Mononuclear cell (primary cell): ENCODE data around the gene CCT8L2. TPM values are rescaled to one million over a fixed set of nuclear protein-coding genes. Genes with fewer than 3 reads are reported as not detected.
"Not testable (repeated sequence)": the region's sequence is repeated elsewhere in the genome, so short reads cannot be mapped to it uniquely, and the experiment has no call there.

ENCODE experiments used
- H3K27me3 ChIP-seq: 2 replicates; pipeline ENCODE4 v1.6.0; 2011; ENCODE audit warnings: low read length, control low read depth; ENCODE audit not compliant: insufficient read depth
- H3K4me1 ChIP-seq: 2 replicates; pipeline ENCODE4 v1.5.1; 2011; ENCODE audit warnings: mild to moderate bottlenecking, low read length, control low read depth; ENCODE audit not compliant: insufficient read depth
- H3K4me3 ChIP-seq: 2 replicates; pipeline ENCODE4 v1.5.1; 2011; ENCODE audit warnings: mild to moderate bottlenecking, low read length, moderate library complexity
- H3K9me3 ChIP-seq: 2 replicates; pipeline ENCODE4 v1.5.1; 2011; ENCODE audit warnings: low read depth, mild to moderate bottlenecking, control low read depth, low read length
- total RNA-seq: library from RNA; depleted of rRNA; stranded (reverse); fragments of >200 nt; gene quantifications from one replicate; pipeline ENCODE4 v1.2.3, GENCODE V29; 2012

Gene CCT8L2
- total RNA-seq, 1 donor = not detected

DNA sequence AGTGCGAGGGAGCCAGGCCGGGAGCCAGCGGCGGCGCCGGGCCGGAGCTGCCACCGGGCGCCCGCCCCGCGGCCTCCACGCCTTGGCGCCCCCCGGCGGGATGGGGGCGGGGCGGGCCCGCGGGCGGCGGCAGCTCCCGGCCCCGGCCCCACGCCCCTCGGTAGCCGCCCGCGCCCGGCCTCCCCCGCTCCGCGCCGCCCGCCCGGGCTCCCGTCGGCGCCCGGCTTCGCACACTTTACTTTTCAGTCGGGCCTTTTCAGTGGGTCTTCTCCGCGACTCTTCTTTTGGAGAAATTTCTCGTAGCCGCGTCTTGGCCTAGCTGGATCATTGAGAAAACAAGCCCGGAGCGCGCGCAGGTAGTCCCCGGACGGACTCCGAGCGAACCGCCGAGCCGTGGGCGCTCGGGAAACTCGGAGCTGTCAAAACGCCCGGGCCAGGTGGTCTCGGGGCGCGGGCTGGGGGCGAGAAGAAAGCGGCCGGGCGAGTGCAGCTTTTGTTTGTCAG, 9.7 kb upstream of the CCT8L2 start:
- H3K4me3 ChIP-seq = peak overlapping the region; percentile 40

DNA sequence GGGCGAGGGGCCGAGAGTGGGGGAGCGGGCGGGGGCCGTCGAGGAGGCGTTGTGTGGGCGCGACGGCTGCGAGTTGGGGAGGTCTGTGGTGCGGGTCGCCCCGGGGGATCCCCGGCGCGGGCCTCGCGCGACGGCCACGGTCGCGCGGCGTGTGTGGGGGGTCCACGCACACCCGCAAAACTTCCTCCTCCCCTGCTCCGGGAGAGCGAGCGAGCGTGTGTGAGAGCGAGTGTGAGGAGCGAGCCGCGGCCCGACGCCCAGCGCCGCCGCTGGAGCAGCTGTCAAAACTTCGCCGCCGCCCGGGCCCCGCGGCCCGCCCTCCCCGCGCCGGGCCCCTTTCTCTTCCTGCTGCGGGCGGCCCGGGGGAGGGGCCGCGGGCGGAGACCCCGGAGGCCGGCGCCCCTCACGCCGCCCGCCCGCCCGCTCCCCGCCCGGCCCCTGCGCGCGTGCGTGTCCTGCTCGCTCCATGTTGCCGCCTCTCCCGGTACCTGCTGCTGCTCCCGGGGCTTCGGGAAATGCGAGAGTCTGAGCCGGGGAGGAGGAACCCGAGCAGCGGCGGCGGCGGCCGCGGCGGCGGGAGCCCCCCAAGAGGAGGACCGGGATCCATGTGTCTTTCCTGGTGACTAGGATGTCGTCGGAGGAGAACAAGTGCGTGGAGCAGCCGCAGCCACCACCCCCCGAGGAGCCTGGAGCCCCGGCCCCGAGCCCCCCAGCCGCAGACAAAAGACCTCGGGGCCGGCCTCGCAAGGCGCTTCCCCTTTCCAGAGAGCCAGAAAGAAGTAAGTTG, 9.0 kb upstream of the CCT8L2 start:
- H3K9me3 ChIP-seq = no peaks in the 10 kb centered on the region
- peaks cover 10% of the 10 kb centered on the region for H3K4me1 ChIP-seq
- H3K4me3 ChIP-seq = peak overlapping the region; percentile 40
- H3K27me3 ChIP-seq = peaks cover 44% of the 10 kb centered on the region

More for the DNA sequence above, 9.7 kb upstream of the CCT8L2 start:
- peaks cover 44% of the 10 kb centered on the region for H3K27me3 ChIP-seq
- not testable (repeated sequence) for H3K4me1 ChIP-seq, H3K9me3 ChIP-seq

DNA sequence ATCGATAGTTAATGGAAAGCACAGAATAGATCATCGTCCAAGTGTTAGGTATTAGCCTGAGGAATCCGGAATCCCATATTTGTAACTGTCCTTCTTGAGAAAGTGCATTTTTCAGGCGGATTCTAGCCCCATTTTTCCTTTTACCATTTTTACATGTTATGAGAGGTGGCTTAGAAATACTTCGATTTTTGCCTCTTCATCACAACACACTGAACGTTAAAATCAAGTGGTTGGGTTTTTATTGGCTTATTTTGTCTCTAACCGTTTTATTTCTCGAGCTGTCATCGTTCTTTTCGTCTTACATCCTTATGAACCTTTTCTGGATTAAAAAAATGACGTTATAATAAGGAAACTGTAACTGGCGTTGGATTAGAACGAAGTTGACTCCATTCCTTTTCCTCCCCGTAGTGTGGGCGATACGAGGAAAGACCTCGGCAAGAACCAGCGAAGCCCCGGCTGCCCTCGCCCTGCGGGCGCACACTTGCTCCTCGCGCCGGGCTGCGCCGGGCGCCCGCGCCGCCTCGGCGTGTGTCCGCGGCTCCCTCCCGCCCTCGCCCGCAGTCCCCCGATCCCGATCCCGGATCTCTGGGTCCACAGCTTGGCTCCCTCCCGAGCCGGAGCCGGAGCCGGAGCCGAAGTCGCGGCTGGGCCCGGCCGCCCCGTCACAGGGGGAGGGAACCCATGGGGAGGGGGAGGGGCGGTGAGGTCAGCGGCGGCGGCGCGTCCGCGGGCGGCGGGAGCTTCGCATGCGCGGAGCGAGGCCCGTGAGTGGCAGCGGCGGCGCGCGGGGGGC, 8.2 kb upstream of the CCT8L2 start:
- peak overlapping the region; percentile 25 for H3K4me3 ChIP-seq
- peaks cover 44% of the 10 kb centered on the region for H3K27me3 ChIP-seq
- H3K9me3 ChIP-seq, H3K4me1 ChIP-seq: not testable (repeated sequence)

DNA sequence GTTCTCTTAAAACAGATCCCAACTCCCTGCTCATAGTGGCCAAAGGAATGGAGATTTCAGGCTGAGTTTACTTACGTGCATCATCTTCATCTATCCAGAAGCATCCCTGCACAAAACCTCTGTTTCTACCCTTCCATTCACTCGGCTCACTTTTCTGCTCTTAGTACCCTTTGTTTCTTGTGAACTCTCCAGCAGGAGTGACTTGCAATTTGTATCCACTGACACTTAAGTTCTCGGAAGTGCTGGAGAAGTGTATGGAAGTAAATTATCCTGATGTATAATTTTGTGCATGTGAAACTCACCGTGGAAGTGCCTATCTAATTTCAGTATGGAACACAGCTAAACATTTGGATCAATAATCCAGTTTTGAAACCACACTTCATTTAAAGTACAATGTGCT, 7.0 kb upstream of the CCT8L2 start:
- peaks cover 39% of the 10 kb centered on the region for H3K27me3 ChIP-seq
- not testable (repeated sequence) for H3K9me3 ChIP-seq, H3K4me3 ChIP-seq, H3K4me1 ChIP-seq

DNA sequence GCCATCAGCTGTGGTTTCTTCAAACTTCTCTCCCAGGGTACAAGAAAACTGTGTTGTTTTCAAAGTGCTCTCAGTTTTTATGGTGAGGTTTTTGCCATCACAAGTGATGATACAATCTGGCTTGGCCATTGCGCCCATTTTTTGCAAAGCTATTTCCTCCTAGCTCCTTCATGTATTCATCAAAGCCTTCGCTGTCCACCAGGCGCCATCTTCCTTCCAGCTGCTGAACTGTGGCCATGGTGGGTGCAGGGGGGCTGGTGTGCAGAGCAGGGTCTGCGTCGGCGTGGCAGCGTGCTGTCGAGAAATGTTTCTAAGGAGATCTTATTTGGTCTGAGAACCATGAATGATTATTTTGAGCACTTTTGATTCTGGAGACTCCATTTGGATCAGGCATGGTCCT, 2.6 kb upstream of the CCT8L2 start:
- H3K27me3 ChIP-seq = peaks cover 11% of the 10 kb centered on the region
- not testable (repeated sequence) for H3K9me3 ChIP-seq, H3K4me1 ChIP-seq, H3K4me3 ChIP-seq

DNA sequence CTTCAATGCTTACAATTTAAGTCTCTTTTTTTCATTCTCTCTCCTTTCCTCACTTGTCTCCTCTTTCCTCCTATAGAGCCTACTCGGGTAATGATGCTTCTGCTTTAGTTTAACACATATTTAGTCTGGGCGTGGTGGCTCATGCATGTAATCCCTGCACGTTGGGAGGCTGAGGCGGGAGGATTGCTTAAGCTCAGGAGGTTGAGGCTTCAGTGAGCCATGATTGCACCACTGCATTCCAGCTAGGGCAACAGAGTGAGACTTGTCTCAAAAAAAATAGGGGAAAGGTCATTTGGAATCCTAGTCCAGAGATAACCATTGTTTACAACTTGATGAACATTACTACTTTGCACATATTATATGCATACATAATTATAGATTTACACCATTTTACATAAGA, 1.4 kb upstream of the CCT8L2 start:
- Histone ChIP-seq H3K4me1 (no peaks in the 10 kb centered on the region), H3K4me3 (no peak overlapping the region), H3K9me3 (no peaks in the 10 kb centered on the region), H3K27me3 (no peaks in the 10 kb centered on the region)

DNA sequence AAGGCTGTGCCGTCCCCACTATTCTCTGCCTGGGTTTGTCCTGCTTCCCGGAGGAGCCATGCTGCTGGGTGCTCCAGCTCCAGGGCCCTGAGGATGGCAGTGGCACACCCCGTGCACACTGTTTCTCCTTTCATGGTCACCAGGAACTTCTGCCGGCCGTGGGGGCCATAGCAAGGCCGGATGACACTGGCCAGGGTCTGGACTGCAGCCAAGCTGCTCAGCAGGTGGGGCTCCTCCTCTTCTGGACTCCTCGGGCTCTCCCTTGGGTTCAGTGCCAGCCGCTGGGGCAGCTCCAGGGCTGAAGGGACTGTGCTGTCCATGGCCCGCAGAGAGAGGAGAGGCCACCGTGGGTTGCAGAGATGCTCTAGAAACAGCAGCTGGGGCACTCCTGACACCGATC, 379 bp downstream of the CCT8L2 start:
- not testable (repeated sequence) for H3K4me1 ChIP-seq, H3K27me3 ChIP-seq, H3K4me3 ChIP-seq, H3K9me3 ChIP-seq

DNA sequence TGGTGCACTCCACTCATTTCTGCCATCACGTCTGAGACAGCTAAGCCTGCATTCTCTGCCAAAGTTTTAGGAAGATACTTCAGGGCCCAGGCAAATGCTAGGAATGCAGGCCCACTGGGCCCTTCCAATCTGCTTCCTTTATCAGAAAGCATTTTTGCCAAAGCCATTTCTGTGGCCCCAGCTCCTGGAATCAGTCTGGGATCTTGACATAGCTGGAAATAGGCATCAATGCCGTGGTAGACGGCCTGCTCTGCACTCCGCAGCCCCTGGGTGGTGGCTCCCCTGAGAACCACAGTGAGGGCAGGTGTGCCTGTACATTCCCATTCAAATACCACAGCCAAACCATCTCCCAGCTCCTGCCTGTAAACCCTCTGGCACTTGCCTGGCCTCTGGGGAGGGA, 1.5 kb downstream of the CCT8L2 start:
- H3K4me3 ChIP-seq, H3K27me3 ChIP-seq, H3K9me3 ChIP-seq, H3K4me1 ChIP-seq: not testable (repeated sequence)

DNA sequence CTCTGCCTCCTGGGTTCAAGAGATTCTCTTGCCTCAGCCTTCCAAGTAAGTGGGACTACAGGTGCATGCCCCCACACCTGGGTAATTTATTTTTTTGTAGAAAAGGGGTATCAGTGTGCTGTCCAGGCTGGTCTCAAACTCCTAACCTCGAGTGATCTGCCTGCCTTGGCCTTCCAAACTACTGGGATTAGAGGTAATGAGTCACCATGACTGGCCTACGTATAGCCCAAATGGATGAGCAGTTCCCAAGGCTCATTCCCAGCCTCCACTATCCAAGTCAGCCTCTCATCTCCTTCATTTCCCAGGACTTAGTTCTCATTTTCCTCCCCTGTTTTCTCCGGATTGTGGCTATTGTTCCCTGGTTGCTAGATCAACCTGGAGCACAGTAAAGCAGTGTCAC, 5.6 kb downstream of the CCT8L2 start:
- Histone ChIP-seq H3K4me3 (no peak overlapping the region), H3K9me3 (no peaks in the 10 kb centered on the region), H3K27me3 (no peaks in the 10 kb centered on the region), H3K4me1 (no peaks in the 10 kb centered on the region)

DNA sequence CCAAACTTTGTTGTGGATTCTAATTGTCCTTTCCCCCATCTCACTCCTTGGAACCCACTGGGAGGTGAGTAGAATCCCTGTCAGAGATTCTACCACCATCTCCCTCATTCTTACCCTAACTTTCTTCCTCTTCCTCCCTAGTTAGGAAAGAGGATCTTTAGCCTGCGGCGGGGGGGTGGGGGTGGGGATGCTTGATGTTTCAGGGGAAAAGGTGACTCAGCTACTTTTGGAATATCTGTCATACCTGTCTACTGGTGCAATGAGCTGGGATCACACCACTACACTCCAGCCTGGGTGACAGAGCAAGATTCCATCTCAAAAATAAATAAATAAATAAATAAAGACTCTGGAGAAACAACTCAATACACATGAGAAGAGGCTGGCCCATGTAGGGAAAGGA, 6.4 kb downstream of the CCT8L2 start:
- H3K9me3 ChIP-seq = no peaks in the 10 kb centered on the region
- H3K4me1 ChIP-seq = no peaks in the 10 kb centered on the region
- H3K4me3 ChIP-seq = no peak overlapping the region
- no peaks in the 10 kb centered on the region for H3K27me3 ChIP-seq

DNA sequence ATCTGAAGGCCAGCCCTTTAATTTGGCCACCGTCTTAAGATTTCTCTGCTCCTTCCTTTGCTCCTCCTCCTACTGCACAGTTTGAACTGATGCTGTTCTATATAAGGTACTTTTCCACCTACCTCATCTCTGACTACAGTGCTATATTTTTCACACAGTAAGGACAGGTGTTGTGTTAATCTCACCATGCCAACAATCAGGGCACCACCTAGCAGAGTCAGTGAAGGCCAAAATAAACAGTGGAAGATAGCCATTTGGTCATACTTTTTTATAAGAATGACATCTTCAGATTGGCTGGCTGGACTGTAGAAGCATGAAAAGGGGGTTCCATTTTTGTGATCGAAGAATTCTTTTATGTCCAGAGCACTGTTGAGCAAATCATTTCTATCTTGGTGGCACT, 11.7 kb downstream of the CCT8L2 start:
- not testable (repeated sequence) for H3K4me1 ChIP-seq, H3K4me3 ChIP-seq, H3K9me3 ChIP-seq, H3K27me3 ChIP-seq

DNA sequence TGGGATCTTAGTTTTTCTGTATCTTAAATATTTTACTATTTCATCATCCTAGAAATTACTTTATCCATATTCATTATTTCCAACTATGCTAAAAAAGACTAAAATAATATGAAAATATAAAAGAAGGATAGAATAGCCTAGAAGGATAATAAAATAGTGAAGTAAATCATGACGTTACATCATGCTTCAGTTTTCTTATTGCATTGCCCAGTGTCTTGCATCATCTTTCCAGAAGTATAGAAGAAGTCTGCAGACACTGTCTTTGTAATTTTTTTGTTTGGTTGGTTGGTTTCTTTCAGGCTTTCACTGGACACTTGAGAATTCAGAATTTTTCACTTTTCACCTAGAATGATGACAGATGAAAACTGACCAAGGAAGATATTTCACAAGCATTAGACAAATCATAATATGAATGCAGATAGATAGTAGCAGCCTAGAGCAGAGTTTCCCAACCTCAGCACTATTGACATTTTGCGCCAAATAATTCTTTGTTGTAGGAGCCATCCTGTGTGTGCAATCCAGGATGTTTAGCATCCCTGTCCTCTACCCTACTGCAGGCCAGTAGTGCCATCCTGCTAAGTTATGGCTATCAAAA, 23.3 kb downstream of the CCT8L2 start:
- not testable (repeated sequence) for H3K9me3 ChIP-seq, H3K4me3 ChIP-seq, H3K4me1 ChIP-seq, H3K27me3 ChIP-seq

DNA sequence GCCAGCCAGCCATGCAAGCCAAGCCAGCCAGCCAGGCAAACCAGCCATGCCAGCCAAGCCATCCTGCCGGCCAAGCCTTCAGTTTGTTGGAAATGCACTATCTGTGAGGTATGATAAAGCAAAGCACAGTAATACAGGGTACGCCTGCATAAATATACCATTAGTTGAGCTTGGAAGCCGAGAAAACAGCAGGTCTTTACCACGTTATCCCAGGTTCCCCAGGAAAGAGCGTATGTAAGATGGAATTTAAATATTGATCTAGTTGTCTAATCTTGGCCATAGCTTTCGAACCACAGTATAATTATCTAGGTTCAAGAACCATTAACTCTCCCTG, 24.2 kb downstream of the CCT8L2 start:
- H3K9me3 ChIP-seq = no peaks in the 10 kb centered on the region
- no peaks in the 10 kb centered on the region for H3K27me3 ChIP-seq
- H3K4me3 ChIP-seq = no peak overlapping the region
- H3K4me1 ChIP-seq = no peaks in the 10 kb centered on the region

DNA sequence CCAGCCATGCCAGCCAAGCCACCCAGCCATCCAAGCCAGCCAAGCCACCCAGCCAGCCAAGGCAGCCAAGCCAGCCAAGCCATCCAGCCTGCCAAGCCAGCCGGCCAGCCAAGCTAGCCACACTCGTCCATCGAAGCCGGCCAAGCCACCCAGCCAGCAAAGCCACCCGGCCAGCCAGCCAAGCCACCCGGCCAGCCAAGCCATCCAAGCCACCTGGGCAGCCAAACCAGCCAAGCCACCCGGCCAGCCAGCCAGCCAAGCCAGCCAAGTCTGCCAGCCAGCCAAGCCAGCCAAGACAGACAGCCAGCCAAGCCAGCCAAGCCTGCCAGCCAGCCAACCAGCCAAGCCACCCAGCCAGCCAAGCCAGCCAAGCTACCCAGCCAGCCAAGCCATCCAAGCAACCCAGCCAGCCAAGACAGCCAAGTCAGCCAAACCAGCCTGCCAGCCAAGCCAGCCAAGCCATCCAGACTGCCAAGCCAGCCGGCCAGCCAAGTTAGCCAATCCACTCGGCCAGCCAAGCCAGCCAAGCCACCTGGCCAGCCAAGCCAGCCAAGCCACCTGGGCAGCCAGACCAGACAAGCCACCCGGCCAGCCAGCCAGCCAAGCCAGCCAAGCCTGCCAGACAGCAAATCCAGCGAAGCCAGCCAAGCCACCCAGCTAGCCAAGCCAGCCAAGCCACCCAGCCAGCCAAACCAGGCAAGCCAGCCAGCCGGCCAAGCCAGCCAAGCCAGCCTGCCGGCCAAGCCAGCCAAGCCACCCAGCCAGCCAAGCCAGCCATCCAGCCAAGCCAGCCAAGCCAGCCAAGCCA, 24.8 kb downstream of the CCT8L2 start:
- H3K9me3 ChIP-seq, H3K27me3 ChIP-seq, H3K4me3 ChIP-seq, H3K4me1 ChIP-seq: not testable (repeated sequence)
